ENCODE measurements around the gene PLPP6. TPM values are rescaled to one million over a fixed set of nuclear protein-coding genes. Genes with fewer than 3 reads are reported as not detected.

PLPP6 gene
- total and polyA plus RNA-seq, 2 of the 13 experiments (the other 11 are each of a cell fraction or from before 2014, with no cell fraction given), result 12.1 to 15.5 TPM

DNA sequence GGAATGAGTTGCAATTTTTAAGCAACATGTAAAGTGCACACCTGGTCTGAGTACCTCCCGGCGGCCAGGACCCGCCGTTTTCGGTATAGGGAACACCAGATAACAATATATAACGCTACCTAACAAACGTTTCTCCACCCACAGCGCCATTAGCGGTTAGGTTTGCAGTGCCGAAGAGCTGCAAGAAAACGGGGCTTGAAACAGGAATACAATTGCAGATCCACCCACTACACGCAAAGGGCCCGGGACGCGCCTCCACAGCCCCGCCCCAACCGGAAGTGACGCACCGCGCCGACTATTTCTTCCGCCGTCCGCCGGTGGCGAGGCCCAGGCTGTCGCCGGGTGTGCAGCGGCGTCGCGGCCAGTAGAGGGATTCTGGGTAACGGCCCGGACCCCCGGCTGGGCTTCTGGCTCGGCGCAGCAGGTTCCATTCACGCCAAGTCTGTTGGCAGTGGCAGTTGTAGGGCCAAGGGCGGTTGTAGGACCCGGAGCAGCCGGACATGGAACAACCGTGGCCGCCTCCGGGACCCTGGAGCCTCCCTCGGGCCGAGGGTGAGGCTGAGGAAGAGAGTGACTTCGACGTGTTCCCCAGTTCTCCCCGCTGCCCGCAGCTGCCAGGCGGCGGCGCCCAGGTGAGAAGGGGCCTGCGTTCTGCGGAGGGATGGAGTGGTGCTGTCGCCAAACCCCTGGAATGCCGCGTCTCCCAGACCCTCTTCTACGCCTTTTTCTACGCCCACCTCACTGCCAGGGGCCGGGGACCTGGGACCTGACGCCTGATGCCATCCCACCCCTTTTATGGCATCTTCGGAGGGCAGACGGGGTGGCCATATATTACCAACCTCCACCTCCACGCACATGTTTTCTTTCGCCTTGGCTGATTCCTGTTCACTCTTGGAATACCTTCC lies 17.4 kb downstream of the PLPP6 start, which contains the start of gene CDC37L1 (continued):
- TF ChIP-seq, protein P1, sequence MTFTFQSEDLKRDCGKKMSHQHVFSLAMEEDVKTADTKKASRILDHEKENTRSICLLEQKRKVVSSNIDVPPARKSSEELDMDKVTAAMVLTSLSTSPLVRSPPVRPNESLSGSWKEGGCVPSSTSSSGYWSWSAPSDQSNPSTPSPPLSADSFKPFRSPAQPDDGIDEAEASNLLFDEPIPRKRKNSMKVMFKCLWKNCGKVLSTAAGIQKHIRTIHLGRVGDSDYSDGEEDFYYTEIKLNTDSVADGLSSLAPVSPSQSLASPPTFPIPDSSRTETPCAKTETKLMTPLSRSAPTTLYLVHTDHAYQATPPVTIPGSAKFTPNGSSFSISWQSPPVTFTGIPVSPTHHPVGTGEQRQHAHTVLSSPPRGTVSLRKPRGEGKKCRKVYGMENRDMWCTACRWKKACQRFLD (CRISPR knock-in tag; IDR thresholded peaks at IDR 0.05; ENCODE audit: borderline replicate concordance), result peak; percentile 73; the same call in 1 of the 2 replicates
- peak; percentile 85 for TF ChIP-seq CREM (IDR thresholded peaks at IDR 0.05)
- TF ChIP-seq CREM (CRISPR knock-in tag; IDR thresholded peaks at IDR 0.05), result peak; percentile 50; the same call in 1 of the 2 replicates
- peak; percentile 78; the same call in 1 of the 2 replicates for TF ChIP-seq ZNF616 (CRISPR knock-in tag; IDR thresholded peaks at IDR 0.05; ENCODE audit: low read depth)
- no peak for TF ChIP-seq ZNF7 (CRISPR knock-in tag; IDR thresholded peaks at IDR 0.05)
- peak; percentile 80 for TF ChIP-seq TAF15 (IDR thresholded peaks at IDR 0.05; ENCODE audit: low read depth, low read length, poor library complexity, severe bottlenecking)
- no peak for TF ChIP-seq KLF15 (CRISPR knock-in tag; IDR thresholded peaks at IDR 0.05; ENCODE audit: borderline replicate concordance)
- TF ChIP-seq MTF1 (CRISPR knock-in tag; IDR thresholded peaks at IDR 0.05), result peak; percentile 70; the same call in 1 of the 2 replicates
- peak; percentile 61 for TF ChIP-seq ZNF781 (CRISPR knock-in tag; IDR thresholded peaks at IDR 0.05; ENCODE audit: borderline replicate concordance, not compliant biosample characterization)
- TF ChIP-seq BRD4 (CRISPR knock-in tag; IDR thresholded peaks at IDR 0.05), result peak; percentile 80
- TF ChIP-seq ZNF709 (CRISPR knock-in tag; IDR thresholded peaks at IDR 0.05), result peak; percentile 90
- peak; percentile 76 for TF ChIP-seq KLF12 (CRISPR knock-in tag; IDR thresholded peaks at IDR 0.05; ENCODE audit: borderline replicate concordance)
- TF ChIP-seq ZFX (CRISPR knock-in tag; IDR thresholded peaks at IDR 0.05; ENCODE audit: low read depth), result peak; percentile 95
- TF ChIP-seq ZNF839 (CRISPR knock-in tag; IDR thresholded peaks at IDR 0.05; ENCODE audit: borderline replicate concordance), result peak; percentile 76; the same call in 1 of the 2 replicates
- no peak; the same call in 1 of the 2 replicates for TF ChIP-seq ZBTB3 (CRISPR knock-in tag; IDR thresholded peaks at IDR 0.05; ENCODE audit: borderline replicate concordance, low read depth)
- peak; percentile 89; the same call in 1 of the 2 replicates for TF ChIP-seq CAMTA2 (CRISPR knock-in tag; IDR thresholded peaks at IDR 0.05; ENCODE audit: borderline replicate concordance)
- TF ChIP-seq HNRNPLL (IDR thresholded peaks at IDR 0.05; ENCODE audit: low read depth, low read length, poor library complexity, severe bottlenecking), result peak; percentile 93
- peak; percentile 59; the same call in 1 of the 2 replicates for TF ChIP-seq POLR2AphosphoS2 (IDR thresholded peaks at IDR 0.05; ENCODE audit: low read depth, low read length)
- peak; percentile 94 for TF ChIP-seq ASH2L (IDR thresholded peaks at IDR 0.05; ENCODE audit: insufficient read length, low read depth, low read length)
- TF ChIP-seq, protein P2, sequence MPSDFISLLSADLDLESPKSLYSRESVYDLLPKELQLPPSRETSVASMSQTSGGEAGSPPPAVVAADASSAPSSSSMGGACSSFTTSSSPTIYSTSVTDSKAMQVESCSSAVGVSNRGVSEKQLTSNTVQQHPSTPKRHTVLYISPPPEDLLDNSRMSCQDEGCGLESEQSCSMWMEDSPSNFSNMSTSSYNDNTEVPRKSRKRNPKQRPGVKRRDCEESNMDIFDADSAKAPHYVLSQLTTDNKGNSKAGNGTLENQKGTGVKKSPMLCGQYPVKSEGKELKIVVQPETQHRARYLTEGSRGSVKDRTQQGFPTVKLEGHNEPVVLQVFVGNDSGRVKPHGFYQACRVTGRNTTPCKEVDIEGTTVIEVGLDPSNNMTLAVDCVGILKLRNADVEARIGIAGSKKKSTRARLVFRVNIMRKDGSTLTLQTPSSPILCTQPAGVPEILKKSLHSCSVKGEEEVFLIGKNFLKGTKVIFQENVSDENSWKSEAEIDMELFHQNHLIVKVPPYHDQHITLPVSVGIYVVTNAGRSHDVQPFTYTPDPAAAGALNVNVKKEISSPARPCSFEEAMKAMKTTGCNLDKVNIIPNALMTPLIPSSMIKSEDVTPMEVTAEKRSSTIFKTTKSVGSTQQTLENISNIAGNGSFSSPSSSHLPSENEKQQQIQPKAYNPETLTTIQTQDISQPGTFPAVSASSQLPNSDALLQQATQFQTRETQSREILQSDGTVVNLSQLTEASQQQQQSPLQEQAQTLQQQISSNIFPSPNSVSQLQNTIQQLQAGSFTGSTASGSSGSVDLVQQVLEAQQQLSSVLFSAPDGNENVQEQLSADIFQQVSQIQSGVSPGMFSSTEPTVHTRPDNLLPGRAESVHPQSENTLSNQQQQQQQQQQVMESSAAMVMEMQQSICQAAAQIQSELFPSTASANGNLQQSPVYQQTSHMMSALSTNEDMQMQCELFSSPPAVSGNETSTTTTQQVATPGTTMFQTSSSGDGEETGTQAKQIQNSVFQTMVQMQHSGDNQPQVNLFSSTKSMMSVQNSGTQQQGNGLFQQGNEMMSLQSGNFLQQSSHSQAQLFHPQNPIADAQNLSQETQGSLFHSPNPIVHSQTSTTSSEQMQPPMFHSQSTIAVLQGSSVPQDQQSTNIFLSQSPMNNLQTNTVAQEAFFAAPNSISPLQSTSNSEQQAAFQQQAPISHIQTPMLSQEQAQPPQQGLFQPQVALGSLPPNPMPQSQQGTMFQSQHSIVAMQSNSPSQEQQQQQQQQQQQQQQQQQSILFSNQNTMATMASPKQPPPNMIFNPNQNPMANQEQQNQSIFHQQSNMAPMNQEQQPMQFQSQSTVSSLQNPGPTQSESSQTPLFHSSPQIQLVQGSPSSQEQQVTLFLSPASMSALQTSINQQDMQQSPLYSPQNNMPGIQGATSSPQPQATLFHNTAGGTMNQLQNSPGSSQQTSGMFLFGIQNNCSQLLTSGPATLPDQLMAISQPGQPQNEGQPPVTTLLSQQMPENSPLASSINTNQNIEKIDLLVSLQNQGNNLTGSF (CRISPR knock-in tag; IDR thresholded peaks at IDR 0.05), result 0 out of 2 replicates have a peak, but pooled peaks have one; percentile 61
- no peak for TF ChIP-seq MAFK (conservative IDR thresholded peaks at IDR 0.05 in 1 of 2, IDR thresholded peaks at IDR 0.05 in 1 of 2; ENCODE audit: low read length in 2 of 2)
- no peak; the same call in 1 of the 2 replicates for TF ChIP-seq ZNF747 (CRISPR knock-in tag; IDR thresholded peaks at IDR 0.05; ENCODE audit: borderline replicate concordance)

All from HepG2 (cell line).